IPS-NIHi7 (cell line): ENCODE data around the gene SMCO4.
A peak's percentile ranks its signal among the peaks of the same experiment; 100 is the strongest.

Experiments
- DNase-seq: peaks from one replicate; pipeline ENCODE4 v3.0.0; 2012; ENCODE audit warnings: mixed read lengths; ENCODE audit errors: extremely low spot score

SMCO4 gene

GRCh38 chr11:93504110-93505095 is 38.8 kb downstream of the SMCO4 start:
- DNase-seq = no peak

GRCh38 chr11:93501856-93502255 is 41.3 kb downstream of the SMCO4 start:
- no peak for DNase-seq

- no peak for DNase-seq
Measured at GRCh38 chr11:93500759-93501158, 42.4 kb downstream of the SMCO4 start.

GRCh38 chr11:93498641-93499040 is 44.5 kb downstream of the SMCO4 start:
- peak; percentile 45 for DNase-seq

GRCh38 chr11:93498161-93498560 is 45.0 kb downstream of the SMCO4 start:
- DNase-seq = no peak

GRCh38 chr11:93497596-93497995 is 45.6 kb downstream of the SMCO4 start:
- no peak for DNase-seq

- DNase-seq = no peak
Measured at GRCh38 chr11:93494357-93494756, 48.8 kb downstream of the SMCO4 start.

- DNase-seq = no peak
Measured at GRCh38 chr11:93493252-93493897, 49.8 kb downstream of the SMCO4 start.

- DNase-seq = no peak
Measured at GRCh38 chr11:93492464-93493251, 50.5 kb downstream of the SMCO4 start.

- no peak for DNase-seq
Measured at GRCh38 chr11:93491973-93492372, 51.2 kb downstream of the SMCO4 start.

GRCh38 chr11:93490996-93491618 is 52.1 kb downstream of the SMCO4 start:
- peak; percentile 61 for DNase-seq

- DNase-seq = no peak
Measured at GRCh38 chr11:93489841-93490240, 53.4 kb downstream of the SMCO4 start.

GRCh38 chr11:93487032-93487483 is 56.1 kb downstream of the SMCO4 start:
- DNase-seq = no peak

- DNase-seq = no peak
Measured at GRCh38 chr11:93485983-93486382, 57.2 kb downstream of the SMCO4 start.

- DNase-seq = no peak
Measured at GRCh38 chr11:93484716-93485115, 58.5 kb downstream of the SMCO4 start.

- DNase-seq = no peak
Measured at GRCh38 chr11:93482556-93482955, 60.6 kb downstream of the SMCO4 start.

GRCh38 chr11:93481696-93482095 is 61.5 kb downstream of the SMCO4 start:
- no peak for DNase-seq

- DNase-seq = no peak
Measured at GRCh38 chr11:93481279-93481678, 61.9 kb downstream of the SMCO4 start.

GRCh38 chr11:93480756-93481155 is 62.4 kb downstream of the SMCO4 start:
- no peak for DNase-seq

- DNase-seq = no peak
Measured at GRCh38 chr11:93480256-93480655, 62.9 kb downstream of the SMCO4 start.

GRCh38 chr11:93478841-93479240 is 64.3 kb downstream of the SMCO4 start:
- DNase-seq = no peak
